SKM-1 treated with dmso at 0.1 percent for 144 hours (cell line): ENCODE results near the gene VPS13D.
"Not testable (repeated sequence)": the region's sequence is repeated elsewhere in the genome, so short reads cannot be mapped to it uniquely, and the experiment has no call there.

ENCODE experiments used
- DNase-seq: peaks from one replicate; lab custom pipeline; 2025; ENCODE audit not compliant: unreplicated experiment; lab: John Stamatoyannopoulos, UW

The VPS13D gene

GRCh38 chr1:12508849-12509248 lies 279.0 kb downstream of the VPS13D start:
- DNase-seq = no peak

GRCh38 chr1:12511128-12511484 lies 281.3 kb downstream of the VPS13D start:
- no peak for DNase-seq

GRCh38 chr1:12511516-12512468 lies 282.0 kb downstream of the VPS13D start:
- DNase-seq = no peak

GRCh38 chr1:12513181-12513580 lies 283.4 kb downstream of the VPS13D start:
- DNase-seq = no peak

- no peak for DNase-seq
Observed at GRCh38 chr1:12514590-12514989, 284.8 kb downstream of the VPS13D start.

GRCh38 chr1:12515234-12515633 lies 285.4 kb downstream of the VPS13D start:
- no peak for DNase-seq

- no peak for DNase-seq
Observed at GRCh38 chr1:12516741-12517140, 286.9 kb downstream of the VPS13D start.

- no peak for DNase-seq
Observed at GRCh38 chr1:12518931-12519692, 289.3 kb downstream of the VPS13D start.

- DNase-seq = no peak
Observed at GRCh38 chr1:12519693-12520364, 290.0 kb downstream of the VPS13D start.

GRCh38 chr1:12521096-12521495 lies 291.3 kb downstream of the VPS13D start:
- no peak for DNase-seq

- DNase-seq = not testable (repeated sequence)
Observed at GRCh38 chr1:12522780-12523179, 292.9 kb downstream of the VPS13D start.

- no peak for DNase-seq
Observed at GRCh38 chr1:12524266-12524665, 294.4 kb downstream of the VPS13D start.

GRCh38 chr1:12525311-12526181 lies 295.7 kb downstream of the VPS13D start:
- peak; percentile 64 for DNase-seq

GRCh38 chr1:12527564-12527963 lies 297.7 kb downstream of the VPS13D start:
- no peak for DNase-seq

- DNase-seq = no peak
Observed at GRCh38 chr1:12528021-12528852, 298.4 kb downstream of the VPS13D start.

- DNase-seq = no peak
Observed at GRCh38 chr1:12529640-12530174, 299.9 kb downstream of the VPS13D start.

GRCh38 chr1:12530462-12531178 lies 300.8 kb downstream of the VPS13D start:
- no peak for DNase-seq

GRCh38 chr1:12531179-12531499 lies 301.3 kb downstream of the VPS13D start:
- DNase-seq = no peak
